Measurements from ENCODE around the gene NETO1. TPM values are rescaled to one million over a fixed set of nuclear protein-coding genes. Genes with fewer than 3 reads are reported as not detected.
A peak's percentile ranks its signal among the peaks of the same experiment; 100 is the strongest.

Gene NETO1
- total RNA-seq, 2 experiments from 2014 or later, result not detected

DNA sequence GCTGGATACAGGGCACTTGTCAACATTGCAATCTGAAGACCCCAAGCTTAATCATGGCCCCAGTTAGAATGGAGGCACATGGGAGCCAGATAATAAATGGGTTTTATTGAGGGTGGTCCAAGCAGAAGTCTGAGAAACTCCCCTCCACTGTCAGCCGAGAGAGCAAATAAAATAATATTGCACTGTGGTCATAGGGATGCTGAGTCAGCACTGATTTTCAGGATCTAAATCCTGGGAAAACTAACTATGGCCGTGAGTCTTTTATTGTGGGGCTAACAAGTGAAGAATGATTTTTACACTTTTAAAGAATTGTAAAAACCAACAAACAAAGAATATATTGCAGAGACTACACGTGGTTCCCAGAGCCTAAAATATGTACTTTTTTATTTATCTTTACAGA is 31.1 kb upstream of the NETO1 start:
- no peak for DNase-seq
- Mint-ChIP-seq H3K9me3 (peaks cover 1% of the 10 kb centered on the region), H3K27ac (no peak overlapping the region), H3K4me3 (no peak overlapping the region), H3K4me1 (ENCODE audit: low read depth) (peaks cover 2% of the 10 kb centered on the region), H3K27me3 (no peaks in the 10 kb centered on the region), H3K36me3 (ENCODE audit: low read depth) (no peaks in the 10 kb centered on the region)
- ChIA-PET CTCF (no interaction called here), POLR2A (interaction anchor here (0.6 kb wide), 1 partner anchor 60 kb away, joined by 3 read pairs; no protein-coding TSS in a partner anchor)
- no peak for ATAC-seq
- intact Hi-C loops (cut with micrococcal nuclease), result no loop called here
- TF ChIP-seq, protein P1, sequence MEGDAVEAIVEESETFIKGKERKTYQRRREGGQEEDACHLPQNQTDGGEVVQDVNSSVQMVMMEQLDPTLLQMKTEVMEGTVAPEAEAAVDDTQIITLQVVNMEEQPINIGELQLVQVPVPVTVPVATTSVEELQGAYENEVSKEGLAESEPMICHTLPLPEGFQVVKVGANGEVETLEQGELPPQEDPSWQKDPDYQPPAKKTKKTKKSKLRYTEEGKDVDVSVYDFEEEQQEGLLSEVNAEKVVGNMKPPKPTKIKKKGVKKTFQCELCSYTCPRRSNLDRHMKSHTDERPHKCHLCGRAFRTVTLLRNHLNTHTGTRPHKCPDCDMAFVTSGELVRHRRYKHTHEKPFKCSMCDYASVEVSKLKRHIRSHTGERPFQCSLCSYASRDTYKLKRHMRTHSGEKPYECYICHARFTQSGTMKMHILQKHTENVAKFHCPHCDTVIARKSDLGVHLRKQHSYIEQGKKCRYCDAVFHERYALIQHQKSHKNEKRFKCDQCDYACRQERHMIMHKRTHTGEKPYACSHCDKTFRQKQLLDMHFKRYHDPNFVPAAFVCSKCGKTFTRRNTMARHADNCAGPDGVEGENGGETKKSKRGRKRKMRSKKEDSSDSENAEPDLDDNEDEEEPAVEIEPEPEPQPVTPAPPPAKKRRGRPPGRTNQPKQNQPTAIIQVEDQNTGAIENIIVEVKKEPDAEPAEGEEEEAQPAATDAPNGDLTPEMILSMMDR (IDR thresholded peaks at IDR 0.05), result no peak

GRCh38 chr18:72895548-72895947 is 27.8 kb upstream of the NETO1 start:
- no peaks in the 10 kb centered on the region for H3K36me3 Mint-ChIP-seq (ENCODE audit: low read depth)
- H3K9me3 Mint-ChIP-seq, result no peaks in the 10 kb centered on the region
- DNase-seq (no peak), ATAC-seq (peak; percentile 67)
- no peak overlapping the region for H3K27ac Mint-ChIP-seq
- POLR2A ChIA-PET, result no interaction called here
- no peaks in the 10 kb centered on the region for H3K27me3 Mint-ChIP-seq
- intact Hi-C loops (cut with micrococcal nuclease), result no loop called here
- TF ChIP-seq, protein P1 (IDR thresholded peaks at IDR 0.05), result no peak
- no peak overlapping the region for H3K4me3 Mint-ChIP-seq
- CTCF ChIA-PET, result no interaction called here
- H3K4me1 Mint-ChIP-seq (ENCODE audit: low read depth), result peaks cover 2% of the 10 kb centered on the region

GRCh38 chr18:72878561-72878960 is 10.8 kb upstream of the NETO1 start:
- Mint-ChIP-seq H3K27ac (no peak overlapping the region), H3K27me3 (no peaks in the 10 kb centered on the region), H3K4me1 (ENCODE audit: low read depth) (no peaks in the 10 kb centered on the region), H3K4me3 (no peak overlapping the region), H3K9me3 (peaks cover 1% of the 10 kb centered on the region), H3K36me3 (ENCODE audit: low read depth) (no peaks in the 10 kb centered on the region)
- DNase-seq, result no peak
- no peak for ATAC-seq
- ChIA-PET CTCF (no interaction called here), POLR2A (no interaction called here)
- intact Hi-C loops (cut with micrococcal nuclease), result no loop called here
- TF ChIP-seq, protein P1 (IDR thresholded peaks at IDR 0.05), result no peak

DNA sequence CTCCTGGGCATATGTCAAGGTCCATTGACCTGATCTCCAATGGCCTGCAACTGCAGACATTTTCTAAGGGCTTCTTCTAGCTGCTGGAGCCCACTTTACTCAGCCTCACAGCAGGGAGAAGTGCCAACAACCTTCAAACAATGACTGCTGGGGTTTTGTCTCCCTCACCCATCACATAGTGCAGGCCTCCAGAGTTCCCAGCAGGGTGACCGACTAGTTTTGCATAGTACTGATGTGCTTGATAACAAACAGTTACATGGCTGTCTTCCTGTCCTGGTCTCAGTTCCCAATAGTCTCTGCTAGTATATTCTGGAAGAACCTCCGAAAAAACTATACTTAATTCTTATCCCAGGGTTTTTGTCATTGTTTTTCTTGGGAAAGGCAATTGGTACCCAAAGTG is 10.4 kb upstream of the NETO1 start:
- ChIA-PET POLR2A (no interaction called here), CTCF (no interaction called here)
- no peaks in the 10 kb centered on the region for H3K4me1 Mint-ChIP-seq (ENCODE audit: low read depth)
- no peak for DNase-seq
- H3K27ac Mint-ChIP-seq, result no peak overlapping the region
- ATAC-seq, result no peak
- no peaks in the 10 kb centered on the region for H3K9me3 Mint-ChIP-seq
- no peak overlapping the region for H3K4me3 Mint-ChIP-seq
- intact Hi-C loops (cut with micrococcal nuclease), result no loop called here
- TF ChIP-seq, protein P1 (IDR thresholded peaks at IDR 0.05), result no peak
- no peaks in the 10 kb centered on the region for H3K27me3 Mint-ChIP-seq
- H3K36me3 Mint-ChIP-seq (ENCODE audit: low read depth), result no peaks in the 10 kb centered on the region

DNA sequence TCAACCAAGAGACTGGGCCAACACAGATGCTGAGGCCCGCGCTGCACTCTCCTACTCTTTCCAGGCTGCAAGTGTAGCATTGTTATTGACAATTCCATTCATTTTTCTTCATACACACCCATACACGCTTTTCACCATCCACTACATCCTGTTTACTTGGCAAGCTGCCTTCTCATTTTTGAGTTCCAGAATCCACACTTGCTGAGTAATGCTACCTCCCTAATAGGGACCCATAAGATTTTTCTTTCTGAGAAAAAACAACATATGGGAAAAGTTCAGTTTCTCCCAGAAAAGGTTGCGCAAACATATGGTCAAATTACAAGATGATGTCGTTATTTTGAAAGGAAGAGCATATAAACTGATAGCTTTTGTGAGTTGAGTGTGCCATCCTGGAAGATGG is 3.3 kb upstream of the NETO1 start:
- H3K4me3 Mint-ChIP-seq, result no peak overlapping the region
- ATAC-seq, result no peak
- no peaks in the 10 kb centered on the region for H3K36me3 Mint-ChIP-seq (ENCODE audit: low read depth)
- H3K9me3 Mint-ChIP-seq, result peaks cover 3% of the 10 kb centered on the region
- H3K27ac Mint-ChIP-seq, result no peak overlapping the region
- ChIA-PET POLR2A (no interaction called here), CTCF (no interaction called here)
- peaks cover 5% of the 10 kb centered on the region for H3K4me1 Mint-ChIP-seq (ENCODE audit: low read depth)
- intact Hi-C loops (cut with micrococcal nuclease), result no loop called here
- DNase-seq, result no peak
- H3K27me3 Mint-ChIP-seq, result peaks cover 23% of the 10 kb centered on the region
- TF ChIP-seq, protein P1 (IDR thresholded peaks at IDR 0.05), result no peak

All from activated CD8-positive, alpha-beta T cell treated with anti-CD3 and anti-CD28 coated beads for 36 hours (primary cell).